A172 (cell line): ENCODE data around the gene C1orf21. TPM values are rescaled to one million over a fixed set of nuclear protein-coding genes. Genes with fewer than 3 reads are reported as not detected.
A peak's percentile ranks its signal among the peaks of the same experiment; 100 is the strongest.
"Not testable (repeated sequence)": the region's sequence is repeated elsewhere in the genome, so short reads cannot be mapped to it uniquely, and the experiment has no call there.

Source experiments
- DNase-seq: peaks from one replicate; pipeline ENCODE4 v3.0.0-alpha.2; 2015; ENCODE audit warnings: low spot score
- total RNA-seq: library from RNA; depleted of rRNA; stranded (reverse); fragments of >200 nt; shearing (Covaris generic); gene quantifications from 2 replicates; pipeline ENCODE4 v1.2.3, GENCODE V29; 2014

C1orf21 gene
- total RNA-seq, 1 experiment from 2014 or later = 26.1 TPM

- no peak for DNase-seq
Measured at GRCh38 chr1:184597650-184598357, 211.0 kb downstream of the C1orf21 start.

- DNase-seq = no peak
Measured at GRCh38 chr1:184598403-184599193, 211.8 kb downstream of the C1orf21 start.

- no peak for DNase-seq
Measured at GRCh38 chr1:184604152-184604900, 217.5 kb downstream of the C1orf21 start.

GRCh38 chr1:184605941-184606340 lies 219.1 kb downstream of the C1orf21 start:
- no peak for DNase-seq

- DNase-seq = no peak
Measured at GRCh38 chr1:184606786-184607185, 220.0 kb downstream of the C1orf21 start.

- DNase-seq = no peak
Measured at GRCh38 chr1:184608581-184608980, 221.8 kb downstream of the C1orf21 start.

- no peak for DNase-seq
Measured at GRCh38 chr1:184608990-184609389, 222.2 kb downstream of the C1orf21 start.

GRCh38 chr1:184610876-184611595 lies 224.2 kb downstream of the C1orf21 start:
- no peak for DNase-seq

- not testable (repeated sequence) for DNase-seq
Measured at GRCh38 chr1:184612229-184612628, 225.4 kb downstream of the C1orf21 start.

GRCh38 chr1:184614667-184615066 lies 227.8 kb downstream of the C1orf21 start:
- no peak for DNase-seq

GRCh38 chr1:184615301-184615700 lies 228.5 kb downstream of the C1orf21 start:
- no peak for DNase-seq

- DNase-seq = no peak
Measured at GRCh38 chr1:184616504-184616903, 229.7 kb downstream of the C1orf21 start.

GRCh38 chr1:184617433-184618029 lies 230.7 kb downstream of the C1orf21 start:
- DNase-seq = no peak

GRCh38 chr1:184618851-184619250 lies 232.0 kb downstream of the C1orf21 start:
- no peak for DNase-seq

GRCh38 chr1:184620469-184620868 lies 233.6 kb downstream of the C1orf21 start:
- DNase-seq = no peak

GRCh38 chr1:184621260-184621659 lies 234.4 kb downstream of the C1orf21 start:
- no peak for DNase-seq

- DNase-seq = peak; percentile 92
Measured at GRCh38 chr1:184622136-184622823, 235.5 kb downstream of the C1orf21 start.

GRCh38 chr1:184623404-184623803 lies 236.6 kb downstream of the C1orf21 start:
- no peak for DNase-seq

- DNase-seq = no peak
Measured at GRCh38 chr1:184624051-184624450, 237.2 kb downstream of the C1orf21 start.

GRCh38 chr1:184624626-184625025 lies 237.8 kb downstream of the C1orf21 start:
- peak; percentile 21 for DNase-seq

- no peak for DNase-seq
Measured at GRCh38 chr1:184625271-184625670, 238.4 kb downstream of the C1orf21 start.
